A673 (cell line): Measurements from ENCODE around the gene AUNIP. TPM values are rescaled to one million over a fixed set of nuclear protein-coding genes. Genes with fewer than 3 reads are reported as not detected.
A peak's percentile ranks its signal among the peaks of the same experiment; 100 is the strongest.

Experiments used
- BruUV-seq: library from RNA; stranded (reverse); fragments of 400-500 nt; replicated peaks from 2 replicates; lab custom pipeline; 2021; lab: Mats Ljungman, UMichigan
- CTCF ChIA-PET: fragments of 300-600 bp; sonication (Branson Sonifier 250); formaldehyde crosslinking; loops from one replicate; lab custom pipeline; 2022; ENCODE audit warnings: antibody characterized with exemption; lab: Charles Lee
- POLR2A ChIA-PET: fragments of 300-600 bp; sonication (Branson Sonifier 250); formaldehyde crosslinking; loops from one replicate; lab custom pipeline; 2022; ENCODE audit warnings: antibody characterized with exemption; ENCODE audit not compliant: low non-redundant PET; lab: Charles Lee
- DNase-seq: peaks from one replicate; pipeline ENCODE4 v3.0.0-alpha.2; 2015; ENCODE audit warnings: low spot score
- H3K27ac ChIP-seq: fragments of 200-600 bp; sonication (generic); 2 replicates; pipeline ENCODE4 v1.5.1; 2016; ENCODE audit warnings: mixed run types, low read depth, mild to moderate bottlenecking, mixed read lengths, antibody characterized with exemption, low read length; ENCODE audit not compliant: poor library complexity, severe bottlenecking
- H3K27me3 ChIP-seq: fragments of 200-600 bp; sonication (generic); replicated peaks from 2 replicates; pipeline ENCODE4 v1.6.1; 2017; ENCODE audit warnings: mixed run types, low read depth, mild to moderate bottlenecking, mixed read lengths, antibody characterized with exemption, low read length; ENCODE audit not compliant: insufficient read depth, poor library complexity
- H3K36me3 ChIP-seq: fragments of 200-600 bp; sonication (generic); 2 replicates; pipeline ENCODE4 v1.6.1; 2016; ENCODE audit warnings: mixed run types, mild to moderate bottlenecking, mixed read lengths, antibody characterized with exemption, low read length; ENCODE audit not compliant: insufficient read depth, poor library complexity, severe bottlenecking
- H3K4me1 ChIP-seq: fragments of 200-600 bp; sonication (generic); 2 replicates; pipeline ENCODE4 v1.6.1; 2017; ENCODE audit warnings: mixed run types, mild to moderate bottlenecking, mixed read lengths, antibody characterized with exemption, low read length; ENCODE audit not compliant: insufficient read depth, poor library complexity, severe bottlenecking
- H3K4me3 ChIP-seq: fragments of 200-600 bp; sonication (generic); 2 replicates; pipeline ENCODE4 v1.5.1; 2016; ENCODE audit warnings: low read depth, mixed run types, mild to moderate bottlenecking, mixed read lengths, low read length; ENCODE audit not compliant: poor library complexity, severe bottlenecking
- H3K9me3 ChIP-seq: fragments of 200-600 bp; sonication (generic); 2 replicates; pipeline ENCODE4 v1.6.1; 2016; ENCODE audit warnings: mixed run types, low read depth, mild to moderate bottlenecking, mixed read lengths, antibody characterized with exemption, low read length; ENCODE audit not compliant: poor library complexity, severe bottlenecking
- EZH2 ChIP-seq: fragments of 200-600 bp; sonication (generic); IDR thresholded peaks from 2 replicates; pipeline ENCODE4 v1.6.1; 2017; ENCODE audit warnings: borderline replicate concordance, low read depth, mild to moderate bottlenecking, mixed read lengths, antibody characterized with exemption, low read length; ENCODE audit not compliant: poor library complexity, severe bottlenecking
- intact Hi-C: fragments of 100-400 bp; cut with micrococcal nuclease; formaldehyde crosslinking; loops from one replicate; pipeline ENCODE4 v1.10.0; 2022; ENCODE audit not compliant: unreplicated experiment
- total RNA-seq: library from RNA; stranded (reverse); gene quantifications from 2 replicates; pipeline ENCODE4 v1.2.3, GENCODE V29; 2021
- TF ChIP-seq, protein P1 (sequence below): fragments of 300-800, 200-600 bp; sonication (generic); conservative IDR thresholded peaks from 2 replicates; pipeline ENCODE4 v1.5.1; 2017; ENCODE audit warnings: low read depth, mild to moderate bottlenecking, antibody characterized with exemption, low read length, moderate library complexity, mixed read lengths

Gene AUNIP
- total RNA-seq, 1 experiment from 2014 or later, result 18.9 TPM

DNA sequence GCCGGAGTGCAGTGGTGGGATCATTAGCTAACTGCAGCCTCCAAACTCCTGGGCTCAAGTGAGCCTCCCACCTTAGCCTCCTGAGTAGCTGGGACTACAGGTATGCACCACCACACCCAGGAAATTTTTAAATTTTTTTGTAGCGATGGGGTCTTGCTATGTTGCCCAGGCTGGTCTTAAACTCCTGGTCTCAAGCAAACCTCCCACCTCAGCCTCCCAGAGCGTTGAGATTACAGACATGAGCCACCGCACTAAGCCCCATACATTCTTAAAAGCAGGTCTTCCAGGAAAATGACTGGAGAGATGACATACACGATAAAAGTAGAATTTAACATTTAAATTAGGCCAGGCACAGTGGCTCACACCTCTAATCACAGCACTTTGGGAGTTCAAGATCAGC, 26.1 kb downstream of the AUNIP start:
- TF ChIP-seq EZH2, result no peak
- TF ChIP-seq, protein P1, sequence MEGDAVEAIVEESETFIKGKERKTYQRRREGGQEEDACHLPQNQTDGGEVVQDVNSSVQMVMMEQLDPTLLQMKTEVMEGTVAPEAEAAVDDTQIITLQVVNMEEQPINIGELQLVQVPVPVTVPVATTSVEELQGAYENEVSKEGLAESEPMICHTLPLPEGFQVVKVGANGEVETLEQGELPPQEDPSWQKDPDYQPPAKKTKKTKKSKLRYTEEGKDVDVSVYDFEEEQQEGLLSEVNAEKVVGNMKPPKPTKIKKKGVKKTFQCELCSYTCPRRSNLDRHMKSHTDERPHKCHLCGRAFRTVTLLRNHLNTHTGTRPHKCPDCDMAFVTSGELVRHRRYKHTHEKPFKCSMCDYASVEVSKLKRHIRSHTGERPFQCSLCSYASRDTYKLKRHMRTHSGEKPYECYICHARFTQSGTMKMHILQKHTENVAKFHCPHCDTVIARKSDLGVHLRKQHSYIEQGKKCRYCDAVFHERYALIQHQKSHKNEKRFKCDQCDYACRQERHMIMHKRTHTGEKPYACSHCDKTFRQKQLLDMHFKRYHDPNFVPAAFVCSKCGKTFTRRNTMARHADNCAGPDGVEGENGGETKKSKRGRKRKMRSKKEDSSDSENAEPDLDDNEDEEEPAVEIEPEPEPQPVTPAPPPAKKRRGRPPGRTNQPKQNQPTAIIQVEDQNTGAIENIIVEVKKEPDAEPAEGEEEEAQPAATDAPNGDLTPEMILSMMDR, result no peak
- Histone ChIP-seq H3K4me3 (no peak overlapping the region), H3K36me3 (peaks cover 87% of the 10 kb centered on the region), H3K27me3 (no peaks in the 10 kb centered on the region), H3K4me1 (peaks cover 16% of the 10 kb centered on the region), H3K27ac (peak overlapping the region; percentile 21), H3K9me3 (no peaks in the 10 kb centered on the region)
- no peak for DNase-seq
- intact Hi-C loops, result loop anchor here (10.0 kb wide), 1 partner anchor 162 kb away; the partner anchor contains the start of gene PAFAH2
- ChIA-PET CTCF (no interaction called here), POLR2A (no interaction called here)
- no TSS peak for BruUV-seq

DNA sequence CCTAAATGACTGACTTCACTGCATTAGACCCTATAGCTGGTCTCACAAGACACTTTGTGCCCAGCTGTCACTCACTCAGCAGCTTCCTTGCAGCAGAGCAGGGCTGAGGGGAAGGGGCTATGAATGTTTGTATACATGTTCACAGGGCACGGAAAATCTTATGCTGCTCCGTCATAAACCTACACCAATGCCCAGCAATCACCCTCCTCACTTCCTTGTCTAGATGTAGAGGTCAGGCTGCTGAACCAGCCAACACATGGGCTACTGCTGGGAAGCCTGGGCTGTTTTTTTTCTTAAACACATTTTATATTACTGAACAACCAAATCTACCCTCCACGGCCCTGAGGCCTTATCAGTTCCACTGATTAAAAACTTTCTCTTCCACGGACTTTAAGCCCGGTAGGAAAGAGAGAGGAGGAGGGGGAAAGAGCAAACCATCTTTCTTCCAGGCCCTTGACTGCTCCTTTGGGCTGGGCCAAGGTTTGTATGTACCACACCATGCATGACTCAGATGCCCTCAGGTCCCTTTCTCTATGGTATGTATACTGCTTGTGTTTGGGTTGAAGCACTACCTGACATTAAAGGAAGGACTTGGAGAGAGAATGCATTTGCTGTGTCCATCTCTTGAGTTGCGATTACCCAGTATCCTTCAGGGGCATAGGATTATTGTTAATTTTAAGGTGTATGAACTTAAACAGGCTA, 26.8 kb downstream of the AUNIP start:
- intact Hi-C loops, result loop anchor here (10.0 kb wide), 1 partner anchor 162 kb away; the partner anchor contains the start of gene PAFAH2
- DNase-seq, result no peak
- Histone ChIP-seq H3K27me3 (no peaks in the 10 kb centered on the region), H3K36me3 (peaks cover 90% of the 10 kb centered on the region), H3K4me1 (peaks cover 16% of the 10 kb centered on the region), H3K4me3 (no peak overlapping the region), H3K27ac (peak overlapping the region; percentile 21), H3K9me3 (no peaks in the 10 kb centered on the region)
- ChIA-PET POLR2A (no interaction called here), CTCF (no interaction called here)
- TF ChIP-seq, protein P1, result no peak
- no peak for TF ChIP-seq EZH2
- no TSS peak for BruUV-seq

DNA sequence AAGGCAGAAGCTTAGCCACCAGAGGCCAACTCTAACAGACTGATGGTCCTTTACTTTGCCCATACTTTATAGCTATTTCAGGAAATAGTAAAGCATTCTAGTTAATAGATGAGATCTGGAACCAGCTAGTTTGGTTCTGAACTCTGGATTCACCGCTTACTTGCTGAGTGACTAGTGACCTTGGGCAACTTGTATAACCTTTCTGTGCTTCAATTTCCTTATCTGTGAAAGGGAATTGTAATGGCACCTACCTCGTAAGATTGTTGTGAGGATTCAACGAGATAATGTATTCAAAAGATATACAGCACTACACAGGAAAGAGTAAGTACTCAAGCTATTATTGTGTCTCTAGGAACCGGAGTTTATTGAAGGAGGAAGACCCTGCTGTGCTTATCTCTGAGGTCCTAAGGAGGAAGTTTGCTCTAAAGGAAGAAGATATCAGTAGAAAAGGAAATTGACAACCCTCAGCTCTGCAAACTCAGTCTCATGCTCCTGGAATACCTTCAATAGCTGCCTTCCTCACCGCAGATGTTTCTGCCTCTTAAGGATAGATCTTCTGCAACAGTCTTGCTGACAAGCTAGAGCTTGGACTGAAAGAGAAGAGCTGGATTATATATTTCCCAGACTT, 27.6 kb downstream of the AUNIP start:
- peaks cover 94% of the 10 kb centered on the region for H3K36me3 ChIP-seq
- H3K27ac ChIP-seq, result peak overlapping the region; percentile 9
- intact Hi-C loops, result loop anchor here (10.0 kb wide), 1 partner anchor 163 kb away; the partner anchor contains the start of gene PAFAH2
- no peaks in the 10 kb centered on the region for H3K9me3 ChIP-seq
- BruUV-seq, result no TSS peak
- no peak overlapping the region for H3K4me3 ChIP-seq
- TF ChIP-seq EZH2, result no peak
- TF ChIP-seq, protein P1, result no peak
- H3K27me3 ChIP-seq, result no peaks in the 10 kb centered on the region
- CTCF ChIA-PET, result no interaction called here
- POLR2A ChIA-PET, result no interaction called here
- peak; percentile 50 for DNase-seq
- H3K4me1 ChIP-seq, result peaks cover 10% of the 10 kb centered on the region
